ENCODE results near the gene ITGA3.
A peak's percentile ranks its signal among the peaks of the same experiment; 100 is the strongest.

The ITGA3 gene

DNA sequence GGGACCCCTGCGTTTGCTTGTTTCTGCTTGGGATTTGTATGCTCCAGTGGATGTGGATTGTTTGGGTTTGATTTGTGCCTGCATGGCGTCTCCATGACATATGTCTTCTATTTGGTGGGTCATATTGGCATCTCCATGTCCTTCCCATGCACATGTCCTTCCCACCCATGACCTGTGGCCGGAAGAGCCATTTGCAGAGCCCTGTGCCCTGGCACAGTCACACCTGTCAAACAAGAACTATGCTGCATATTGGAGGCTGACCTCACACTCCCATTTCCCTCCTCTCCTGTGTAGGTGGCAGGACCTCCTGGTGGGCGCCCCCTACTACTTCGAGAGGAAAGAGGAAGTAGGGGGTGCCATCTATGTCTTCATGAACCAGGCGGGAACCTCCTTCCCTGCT lies 15.8 kb downstream of the ITGA3 start:
- DNase-seq (ENCODE audit: low spot score): no peak

DNA sequence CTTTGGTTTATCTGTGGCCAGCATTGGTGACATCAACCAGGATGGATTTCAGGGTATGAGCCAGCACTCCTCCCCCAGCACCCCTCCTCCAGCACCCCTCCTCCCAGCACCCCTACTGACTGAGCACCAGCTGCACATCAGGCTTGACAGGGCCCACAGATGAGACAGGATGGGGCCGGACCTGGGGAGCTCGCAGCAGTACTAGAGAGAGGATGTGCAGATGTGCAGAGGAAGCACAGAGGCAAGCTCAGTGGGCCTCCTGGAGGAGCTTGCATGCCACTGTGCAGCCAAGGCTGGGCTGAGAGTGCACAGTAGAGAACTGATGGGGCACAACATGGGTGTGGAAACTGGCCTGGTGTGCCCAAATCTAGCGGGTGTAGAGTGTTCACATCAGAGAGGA lies 16.2 kb downstream of the ITGA3 start:
- no peak for DNase-seq (ENCODE audit: low spot score)

DNA sequence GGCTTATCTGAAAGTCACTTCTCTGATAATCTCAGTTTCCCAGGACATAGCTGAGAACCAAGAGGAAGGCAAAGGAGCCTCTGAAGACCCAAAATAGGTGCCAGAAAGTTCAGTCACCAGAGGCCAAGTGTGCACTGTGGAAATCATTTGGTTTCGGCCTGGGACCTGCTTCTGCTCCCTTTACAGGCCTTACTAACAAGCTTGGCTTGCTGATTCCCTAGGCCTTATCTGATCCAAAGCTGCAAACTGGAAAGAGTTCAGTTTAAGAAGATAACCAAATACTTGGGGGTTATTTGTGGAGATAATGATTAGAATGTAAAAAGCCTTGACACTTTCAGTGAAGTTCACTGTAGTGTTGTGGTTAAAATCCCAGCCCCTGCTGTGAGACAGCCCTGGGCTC lies 17.0 kb downstream of the ITGA3 start:
- DNase-seq (ENCODE audit: low spot score): no peak

DNA sequence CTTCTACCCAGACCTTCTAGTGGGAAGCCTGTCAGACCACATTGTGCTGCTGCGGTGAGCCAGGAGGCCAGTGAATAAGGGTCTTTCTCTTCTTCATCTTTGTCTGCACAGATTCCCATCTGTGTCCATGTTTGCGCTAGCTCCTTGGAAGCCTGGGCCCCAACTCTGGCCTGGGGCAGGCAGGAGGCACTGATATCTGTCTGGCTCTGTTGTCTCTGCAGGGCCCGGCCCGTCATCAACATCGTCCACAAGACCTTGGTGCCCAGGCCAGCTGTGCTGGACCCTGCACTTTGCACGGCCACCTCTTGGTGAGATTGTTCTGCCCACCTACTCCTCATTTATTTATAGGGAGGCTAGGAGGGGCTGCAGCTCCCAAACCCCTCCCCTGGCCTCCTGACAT lies 18.3 kb downstream of the ITGA3 start:
- DNase-seq (ENCODE audit: low spot score): no peak

DNA sequence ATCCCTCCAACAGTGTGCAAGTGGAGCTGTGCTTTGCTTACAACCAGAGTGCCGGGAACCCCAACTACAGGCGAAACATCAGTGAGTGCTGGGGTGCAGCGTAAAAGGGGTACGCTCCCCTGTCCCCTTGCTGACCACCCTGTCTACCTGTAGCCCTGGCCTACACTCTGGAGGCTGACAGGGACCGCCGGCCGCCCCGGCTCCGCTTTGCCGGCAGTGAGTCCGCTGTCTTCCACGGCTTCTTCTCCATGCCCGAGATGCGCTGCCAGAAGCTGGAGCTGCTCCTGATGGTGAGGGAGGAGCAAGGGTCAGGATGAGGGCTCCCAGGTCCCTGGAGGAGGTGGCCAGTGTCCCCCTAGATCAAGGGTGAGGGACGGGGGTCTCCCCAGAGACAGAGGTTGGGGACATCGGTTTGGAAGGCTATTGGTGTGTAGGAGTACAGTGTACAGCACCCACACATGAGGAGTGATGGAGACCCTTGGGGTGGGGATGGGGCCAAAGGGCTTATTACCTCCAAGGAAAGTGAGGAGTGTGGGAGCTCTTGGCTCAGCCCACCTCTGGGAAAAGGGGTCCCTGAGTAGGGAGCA lies 19.6 kb downstream of the ITGA3 start:
- no peak for DNase-seq (ENCODE audit: low spot score)

DNA sequence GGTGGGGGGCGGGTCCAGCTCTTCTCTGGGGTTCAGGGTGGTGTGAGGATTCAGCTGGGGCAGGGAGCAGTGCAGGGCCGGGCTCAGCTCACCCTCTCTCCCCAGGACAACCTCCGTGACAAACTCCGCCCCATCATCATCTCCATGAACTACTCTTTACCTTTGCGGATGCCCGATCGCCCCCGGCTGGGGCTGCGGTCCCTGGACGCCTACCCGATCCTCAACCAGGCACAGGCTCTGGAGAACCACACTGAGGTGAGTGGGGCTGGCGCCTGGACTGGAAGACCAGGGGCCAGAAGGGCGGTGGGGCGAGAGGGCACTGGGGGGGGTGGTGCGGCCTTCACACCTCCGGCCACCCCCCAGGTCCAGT lies 20.3 kb downstream of the ITGA3 start:
- DNase-seq (ENCODE audit: low spot score): no peak

DNA sequence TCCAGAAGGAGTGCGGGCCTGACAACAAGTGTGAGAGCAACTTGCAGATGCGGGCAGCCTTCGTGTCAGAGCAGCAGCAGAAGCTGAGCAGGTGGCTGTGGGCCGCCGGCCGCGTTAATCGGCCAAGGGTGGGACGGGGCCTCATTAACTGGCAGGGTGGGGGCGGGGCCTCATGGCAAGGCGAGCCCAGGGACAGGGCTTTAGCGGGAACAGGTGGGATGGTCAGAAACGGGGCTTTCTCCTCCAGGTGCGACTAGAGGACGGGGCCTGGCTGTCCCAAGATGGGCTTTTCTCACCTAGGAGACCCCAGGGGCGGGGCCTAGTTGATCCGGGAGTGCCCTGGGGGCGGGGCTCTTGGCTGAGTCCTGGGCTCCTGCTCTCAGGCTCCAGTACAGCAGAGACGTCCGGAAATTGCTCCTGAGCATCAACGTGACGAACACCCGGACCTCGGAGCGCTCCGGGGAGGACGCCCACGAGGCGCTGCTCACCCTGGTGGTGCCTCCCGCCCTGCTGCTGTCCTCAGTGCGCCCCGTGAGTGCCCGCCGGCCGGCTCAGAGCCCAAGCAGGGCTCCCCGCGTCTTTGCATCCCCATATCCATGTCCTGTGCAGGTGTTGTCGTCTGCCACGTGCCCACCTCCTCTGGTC lies 20.8 kb downstream of the ITGA3 start:
- DNase-seq (ENCODE audit: low spot score): no peak

DNA sequence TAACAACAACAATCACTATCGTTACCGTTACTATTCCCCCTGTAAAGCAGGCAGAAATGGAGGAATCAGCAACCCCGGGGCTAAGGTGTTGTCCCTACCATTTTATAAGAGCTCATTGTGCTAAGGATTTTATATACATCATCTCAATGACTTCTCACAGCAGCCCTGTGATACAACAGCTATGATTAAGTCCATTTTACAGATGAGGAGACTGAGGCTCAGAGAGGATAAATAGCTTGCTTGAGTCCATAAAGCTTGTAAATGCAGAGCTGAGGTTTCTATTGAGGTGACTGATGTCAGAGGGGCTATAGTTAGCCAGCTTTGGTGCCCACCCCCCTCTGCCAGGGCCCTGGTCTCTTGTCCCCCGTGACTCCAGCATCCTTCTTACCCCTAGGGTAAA lies 22.5 kb downstream of the ITGA3 start:
- no peak for DNase-seq (ENCODE audit: low spot score)

DNA sequence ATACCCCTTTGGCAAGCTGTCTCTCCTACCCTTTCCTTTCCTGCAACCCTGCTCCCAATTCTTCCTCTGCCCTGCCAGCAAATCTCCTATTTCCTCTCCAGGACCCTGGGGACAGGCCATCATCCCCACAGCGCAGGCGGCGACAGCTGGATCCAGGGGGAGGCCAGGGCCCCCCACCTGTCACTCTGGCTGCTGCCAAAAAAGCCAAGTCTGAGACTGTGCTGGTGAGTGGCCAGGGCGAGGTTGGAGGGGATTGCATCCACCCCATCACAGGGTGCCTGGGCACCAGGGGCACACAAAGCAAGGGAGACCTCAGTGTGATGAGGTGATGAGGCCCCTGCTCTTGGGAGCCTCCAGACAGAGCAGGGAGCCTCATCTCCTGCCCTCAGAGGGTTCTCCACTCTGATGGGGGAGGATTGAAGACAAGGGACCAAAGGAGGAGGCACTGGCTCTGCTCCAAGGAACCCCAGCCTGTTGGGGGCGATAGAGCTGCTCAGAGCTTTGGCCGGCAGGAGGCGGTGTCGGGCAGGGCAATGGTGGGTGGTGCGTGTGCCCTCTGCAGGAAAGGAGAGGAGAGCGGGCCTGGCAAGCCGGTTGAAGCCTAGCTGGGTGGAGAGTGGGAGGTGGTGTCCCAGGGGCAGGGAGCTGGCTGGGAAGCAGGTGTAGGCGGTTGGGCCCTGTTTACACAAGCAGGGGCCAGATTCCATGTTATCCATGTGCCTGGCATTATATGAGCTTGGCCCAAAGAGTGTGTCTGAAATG lies 23.6 kb downstream of the ITGA3 start:
- no peak for DNase-seq (ENCODE audit: low spot score)

DNA sequence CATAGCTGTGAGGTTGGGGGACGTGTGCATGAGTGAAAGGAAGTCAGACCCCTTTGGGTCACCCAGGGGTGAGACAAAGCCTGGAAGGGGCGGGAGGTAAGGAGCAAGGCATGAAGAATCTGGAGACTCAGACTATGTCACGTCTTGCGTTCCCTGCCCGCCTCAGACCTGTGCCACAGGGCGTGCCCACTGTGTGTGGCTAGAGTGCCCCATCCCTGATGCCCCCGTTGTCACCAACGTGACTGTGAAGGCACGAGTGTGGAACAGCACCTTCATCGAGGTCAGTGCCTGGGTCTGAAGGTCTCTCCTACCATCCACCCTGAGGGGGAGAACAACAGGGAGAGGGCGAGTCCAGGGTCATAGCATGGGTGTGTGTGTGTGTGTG lies 24.2 kb downstream of the ITGA3 start:
- no peak for DNase-seq (ENCODE audit: low spot score)

DNA sequence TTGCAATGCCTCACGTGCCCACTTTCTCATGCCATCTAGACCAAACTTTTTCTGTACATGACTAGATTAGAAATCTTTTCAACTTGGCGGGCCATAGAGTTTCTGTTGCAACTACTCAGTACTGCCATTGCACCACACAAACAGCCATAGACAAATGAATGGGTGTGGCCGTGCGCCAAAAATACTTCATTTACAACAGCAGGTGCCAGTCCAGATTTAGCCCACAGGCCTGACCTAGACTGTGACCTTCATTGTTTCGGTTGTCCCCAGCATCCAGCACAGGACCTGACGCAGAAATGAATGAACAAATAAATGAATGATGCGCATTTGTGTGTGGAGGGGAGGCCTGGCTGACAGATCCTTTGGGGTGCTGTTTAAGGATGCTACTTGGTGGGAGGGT lies 24.9 kb downstream of the ITGA3 start:
- no peak for DNase-seq (ENCODE audit: low spot score)

DNA sequence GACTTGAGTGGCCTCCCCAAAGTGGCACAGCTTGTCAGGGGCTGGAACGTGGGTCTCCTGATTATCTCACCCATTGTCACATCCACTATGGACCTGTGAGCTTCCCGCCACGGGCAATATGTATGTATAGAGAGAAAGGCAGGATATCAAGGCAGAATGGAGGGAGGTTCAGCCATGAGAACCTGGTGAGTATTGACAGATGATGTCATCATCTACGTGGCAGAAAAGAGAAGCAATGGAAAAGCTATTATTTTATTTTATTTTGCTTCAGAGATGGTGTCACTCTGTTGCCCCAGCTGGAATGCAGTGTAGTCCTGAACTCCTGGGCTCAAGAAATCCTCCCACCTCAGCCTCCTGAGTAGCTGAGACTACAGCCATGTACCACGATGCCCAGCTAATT lies 25.8 kb downstream of the ITGA3 start:
- no peak for DNase-seq (ENCODE audit: low spot score)

DNA sequence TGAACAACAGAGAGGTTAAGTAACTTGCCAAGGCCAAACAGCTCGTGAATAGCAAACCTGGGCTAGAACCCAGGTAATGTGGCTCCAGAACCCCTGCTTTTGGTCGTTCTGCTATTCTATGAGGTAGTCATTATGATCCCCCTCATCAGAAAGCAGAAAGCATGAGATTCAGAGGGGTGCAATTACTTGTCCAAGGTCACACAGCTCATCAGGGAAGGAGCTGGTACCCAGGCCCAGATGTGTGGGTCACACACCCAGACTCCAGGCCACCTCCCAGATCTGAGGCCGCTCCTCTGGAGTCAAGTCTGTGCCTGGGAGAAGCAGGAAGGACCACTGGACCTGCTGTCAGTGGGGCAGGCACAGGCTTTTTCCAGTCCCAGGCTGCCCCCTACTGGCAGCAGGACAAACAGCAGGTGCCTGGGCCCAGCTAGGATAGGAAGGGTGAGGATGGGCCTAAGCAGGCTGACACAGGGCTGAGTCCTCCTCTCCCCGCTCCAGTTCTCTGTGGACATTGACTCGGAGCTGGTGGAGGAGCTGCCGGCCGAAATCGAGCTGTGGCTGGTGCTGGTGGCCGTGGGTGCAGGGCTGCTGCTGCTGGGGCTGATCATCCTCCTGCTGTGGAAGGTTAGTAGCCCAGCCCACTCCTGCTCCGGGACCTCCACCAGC lies 31.5 kb downstream of the ITGA3 start:
- peak; percentile 90 for DNase-seq (ENCODE audit: low spot score)

DNA sequence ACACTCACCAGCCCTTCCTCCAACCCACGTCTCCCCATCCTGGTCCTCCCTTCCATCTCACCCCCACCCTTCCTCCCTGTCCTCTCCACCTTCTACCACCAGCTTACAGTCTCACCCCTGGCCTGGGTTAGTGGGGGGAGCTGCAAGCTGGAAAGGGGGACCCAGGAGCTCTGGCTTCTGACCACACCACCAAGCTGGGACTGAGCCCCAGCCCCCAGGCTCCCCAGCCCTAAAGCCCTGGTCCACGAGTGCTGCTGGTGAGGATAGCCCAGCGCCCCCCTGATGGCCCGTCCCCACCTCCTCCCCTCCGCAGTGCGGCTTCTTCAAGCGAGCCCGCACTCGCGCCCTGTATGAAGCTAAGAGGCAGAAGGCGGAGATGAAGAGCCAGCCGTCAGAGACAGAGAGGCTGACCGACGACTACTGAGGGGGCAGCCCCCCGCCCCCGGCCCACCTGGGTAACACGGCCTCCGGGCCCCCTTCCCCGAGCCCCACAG lies 32.0 kb downstream of the ITGA3 start:
- DNase-seq (ENCODE audit: low spot score): no peak

DNA sequence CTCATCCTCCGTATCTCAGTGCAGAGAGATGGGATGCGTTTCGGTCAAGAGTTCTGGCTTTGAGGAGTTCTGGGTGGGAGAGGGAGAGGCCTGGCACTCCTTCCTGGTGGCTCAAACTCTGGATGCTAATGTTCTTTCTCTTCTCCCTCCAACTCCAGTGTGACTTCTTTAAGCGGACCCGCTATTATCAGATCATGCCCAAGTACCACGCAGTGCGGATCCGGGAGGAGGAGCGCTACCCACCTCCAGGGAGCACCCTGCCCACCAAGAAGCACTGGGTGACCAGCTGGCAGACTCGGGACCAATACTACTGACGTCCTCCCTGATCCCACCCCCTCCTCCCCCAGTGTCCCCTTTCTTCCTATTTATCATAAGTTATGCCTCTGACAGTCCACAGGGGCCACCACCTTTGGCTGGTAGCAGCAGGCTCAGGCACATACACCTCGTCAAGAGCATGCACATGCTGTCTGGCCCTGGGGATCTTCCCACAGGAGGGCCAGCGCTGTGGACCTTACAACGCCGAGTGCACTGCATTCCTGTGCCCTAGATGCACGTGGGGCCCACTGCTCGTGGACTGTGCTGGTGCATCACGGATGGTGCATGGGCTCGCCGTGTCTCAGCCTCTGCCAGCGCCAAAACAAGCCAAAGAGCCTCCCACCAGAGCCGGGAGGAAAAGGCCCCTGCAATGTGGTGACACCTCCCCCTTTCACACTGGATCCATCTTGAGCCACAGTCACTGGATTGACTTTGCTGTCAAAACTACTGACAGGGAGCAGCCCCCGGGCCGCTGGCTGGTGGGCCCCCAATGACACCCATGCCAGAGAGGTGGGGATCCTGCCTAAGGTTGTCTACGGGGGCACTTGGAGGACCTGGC lies 33.3 kb downstream of the ITGA3 start:
- DNase-seq (ENCODE audit: low spot score): no peak

DNA sequence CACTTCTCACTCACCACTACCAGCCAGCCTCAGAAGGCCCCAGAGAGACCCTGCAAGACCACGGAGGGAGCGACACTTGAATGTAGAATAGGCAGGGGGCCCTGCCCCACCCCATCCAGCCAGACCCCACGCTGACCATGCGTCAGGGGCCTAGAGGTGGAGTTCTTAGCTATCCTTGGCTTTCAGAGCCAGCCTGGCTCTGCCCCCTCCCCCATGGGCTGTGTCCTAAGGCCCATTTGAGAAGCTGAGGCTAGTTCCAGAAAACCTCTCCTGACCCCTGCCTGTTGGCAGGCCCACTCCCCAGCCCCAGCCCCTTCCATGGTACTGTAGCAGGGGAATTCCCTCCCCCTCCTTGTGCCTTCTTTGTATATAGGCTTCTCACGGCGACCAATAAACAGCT lies 34.2 kb downstream of the ITGA3 start:
- DNase-seq (ENCODE audit: low spot score): no peak

DNA sequence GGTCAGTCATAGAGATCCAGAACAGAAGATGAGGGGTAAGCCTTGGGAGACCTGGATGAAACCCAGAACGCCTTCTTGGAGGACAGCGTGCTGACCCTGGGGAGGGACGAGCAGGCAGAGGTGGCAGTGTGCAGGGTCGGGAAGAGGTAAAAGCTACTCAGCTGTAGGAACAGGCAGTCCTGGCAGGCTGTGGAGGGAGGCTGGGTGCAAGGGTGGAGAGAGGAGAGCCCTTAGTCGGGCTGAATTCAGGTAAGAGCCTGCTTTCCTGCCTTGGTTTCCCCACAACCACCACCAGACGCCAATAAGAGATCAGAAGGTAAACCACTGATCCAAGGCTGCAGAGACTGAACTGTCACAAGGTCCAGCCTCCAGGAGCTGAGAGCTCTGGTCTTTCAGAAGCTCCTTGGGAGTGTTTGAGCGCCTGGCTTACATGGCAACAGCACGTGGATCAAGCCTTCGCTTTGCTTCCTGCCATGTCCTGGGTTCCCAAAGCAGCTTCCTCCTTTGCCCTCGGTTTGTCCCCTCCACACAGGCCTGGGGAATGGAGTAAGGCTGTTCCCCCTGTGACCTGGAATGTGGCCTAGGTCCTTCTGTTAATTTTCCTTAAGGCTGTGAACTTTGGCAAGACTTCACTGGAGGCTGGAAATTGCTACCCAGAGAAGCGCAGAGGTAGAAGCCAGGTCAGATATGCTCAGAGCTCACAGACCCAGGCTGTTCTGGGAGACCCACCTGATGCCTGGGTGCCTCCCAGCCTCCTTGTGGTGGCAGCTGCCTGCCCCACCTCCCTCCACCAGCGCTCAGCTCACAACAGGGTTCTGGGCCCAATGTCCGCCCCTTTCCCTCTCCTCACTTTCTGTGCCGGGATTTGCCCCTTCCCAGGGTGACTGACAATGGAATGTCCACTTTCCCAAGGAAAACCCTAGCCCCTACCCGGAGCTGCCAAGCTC lies 35.3 kb downstream of the ITGA3 start:
- DNase-seq (ENCODE audit: low spot score): no peak

DNA sequence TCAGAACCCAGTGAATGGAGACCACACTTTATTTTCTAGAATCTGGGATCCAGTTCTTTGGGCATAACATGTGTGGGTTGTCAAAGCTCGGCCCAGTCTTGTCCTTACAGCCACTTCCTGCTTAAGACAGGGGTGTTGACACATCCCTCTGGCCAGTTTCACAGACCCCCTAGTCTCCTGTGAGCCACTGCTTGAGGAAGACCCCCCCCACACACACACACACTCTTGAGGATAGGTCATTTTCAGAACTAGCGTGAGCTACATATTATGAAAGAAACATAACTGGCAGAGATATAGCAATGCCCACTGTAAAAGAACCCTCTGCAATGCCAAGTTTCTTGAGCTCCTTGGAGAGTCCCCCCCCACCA lies 36.0 kb downstream of the ITGA3 start:
- no peak for DNase-seq (ENCODE audit: low spot score)

DNA sequence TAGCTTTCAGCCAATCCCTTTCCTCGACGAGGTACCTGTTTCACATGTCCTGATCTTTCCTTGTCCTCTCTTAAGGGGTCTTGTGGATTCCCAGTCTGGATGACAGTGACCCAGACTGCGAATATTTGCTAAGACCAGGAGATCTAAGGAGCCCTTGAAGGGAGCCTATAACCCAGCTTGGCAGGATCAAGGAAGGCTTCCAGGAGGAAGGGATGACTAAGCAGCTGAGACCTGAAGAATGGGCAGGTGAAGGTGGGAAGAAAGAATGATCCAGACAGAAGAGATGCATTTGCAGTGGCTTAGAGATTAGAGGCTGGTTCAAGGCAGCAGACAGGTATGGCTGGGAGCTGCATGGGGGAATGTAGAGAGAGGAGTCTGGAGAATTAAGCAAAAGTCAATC lies 37.3 kb downstream of the ITGA3 start:
- no peak for DNase-seq (ENCODE audit: low spot score)

DNA sequence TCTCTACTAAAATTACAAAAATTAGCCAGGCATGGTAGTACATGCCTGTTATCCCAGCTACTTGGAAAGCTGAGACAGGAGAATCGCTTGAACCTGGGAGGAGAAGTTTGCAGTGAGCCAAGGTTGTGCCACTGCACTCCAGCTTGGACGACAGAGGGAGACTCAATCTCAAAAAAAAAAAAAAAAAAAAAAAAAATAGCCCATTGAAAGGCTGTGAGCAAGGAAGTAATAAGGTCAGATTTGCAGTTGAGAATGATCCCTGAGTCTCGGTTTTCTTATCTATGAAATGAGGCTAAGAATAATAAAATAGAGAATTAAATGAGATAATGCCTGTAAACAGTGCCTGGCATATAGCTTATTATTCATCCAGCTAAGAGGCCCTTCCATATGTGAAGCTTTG lies 37.9 kb downstream of the ITGA3 start:
- no peak for DNase-seq (ENCODE audit: low spot score)

DNA sequence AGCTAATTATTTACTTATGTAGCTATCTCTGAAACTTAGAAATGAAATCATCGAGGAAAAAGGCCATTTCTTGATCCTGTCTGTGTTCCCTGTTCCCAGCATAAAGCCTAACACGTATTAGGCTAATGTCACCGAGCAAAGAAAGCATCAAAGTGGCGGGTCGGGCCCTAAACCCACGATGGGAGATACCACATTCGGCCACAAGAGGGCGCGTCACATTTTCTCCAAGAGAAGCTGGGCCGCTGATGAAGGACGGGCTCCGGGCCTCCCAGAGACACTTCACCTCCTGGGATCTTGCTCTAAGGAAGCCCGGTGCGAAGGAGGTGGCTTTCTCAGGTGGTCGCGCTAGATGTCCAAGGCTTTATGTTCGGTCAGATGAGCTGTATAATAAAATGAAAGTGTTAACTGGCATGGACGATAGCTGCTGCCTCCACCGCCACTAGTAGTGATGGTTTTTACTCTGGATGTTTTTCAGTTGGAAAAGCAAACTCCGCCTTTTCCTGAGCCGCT lies 38.4 kb downstream of the ITGA3 start:
- DNase-seq (ENCODE audit: low spot score): peak; percentile 87
